ENCODE data around the gene PHYHD1.

PHYHD1 gene

DNA sequence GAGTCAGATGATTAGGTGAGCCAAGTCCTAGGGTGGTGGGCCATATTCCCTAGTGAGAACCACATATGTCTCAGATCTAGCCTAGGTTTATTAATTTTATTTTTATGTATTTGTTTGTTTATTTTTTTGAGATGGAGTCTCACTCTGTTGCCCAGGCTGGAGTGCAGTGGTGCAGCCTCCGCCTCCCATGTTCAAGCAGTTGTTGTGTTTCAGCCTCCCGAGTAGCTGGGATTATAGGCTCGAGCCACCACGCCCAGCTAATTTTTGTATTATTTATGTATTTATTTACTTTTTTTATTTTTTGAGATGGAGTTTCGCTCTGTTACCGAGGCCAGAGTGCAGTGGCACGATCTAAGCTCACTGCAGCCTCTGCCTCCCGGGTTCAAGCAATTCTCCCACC lies 62.8 kb downstream of the PHYHD1 start:
- no peak for DNase-seq (ENCODE audit: low spot score)
- no peak overlapping the region for H3K4me3 ChIP-seq

GRCh38 chr9:128986671-128987070 lies 65.9 kb downstream of the PHYHD1 start:
- H3K27ac ChIP-seq, result no peak overlapping the region
- DNase-seq (ENCODE audit: low spot score), result no peak
- no peak overlapping the region for H3K4me3 ChIP-seq
- TF ChIP-seq CTCF (IDR thresholded peaks at IDR 0.05), result no peak

More for the DNA sequence above, 62.8 kb downstream of the PHYHD1 start:
- TF ChIP-seq CTCF (IDR thresholded peaks at IDR 0.05), result no peak
- no peak overlapping the region for H3K27ac ChIP-seq

DNA sequence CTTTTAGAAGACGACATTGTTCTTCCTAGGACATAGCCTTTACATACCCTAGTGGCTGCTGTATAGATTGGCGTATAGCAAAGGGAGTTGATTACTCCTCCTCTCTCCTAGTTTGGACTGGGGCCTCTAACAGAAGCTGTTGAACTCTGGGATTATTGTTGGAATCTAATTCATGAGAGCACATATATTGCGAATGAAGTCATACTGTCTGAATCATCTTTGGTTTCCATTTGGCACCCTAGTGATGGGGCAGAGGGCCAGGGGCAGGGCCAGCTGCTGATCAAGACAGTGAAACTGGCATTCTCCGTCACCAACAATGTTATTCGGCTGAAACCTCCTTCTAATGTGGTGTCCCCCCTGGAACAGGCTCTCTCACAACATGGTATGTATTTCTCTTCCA lies 67.0 kb downstream of the PHYHD1 start:
- peak overlapping the region; percentile 0 to 75 for H3K27ac ChIP-seq
- no peak for DNase-seq (ENCODE audit: low spot score)
- peak overlapping the region; percentile 43 for H3K4me3 ChIP-seq
- no peak for TF ChIP-seq CTCF (IDR thresholded peaks at IDR 0.05)

Data from coronary artery (tissue), 2 donors.